ENCODE results near the gene INAFM2.

The INAFM2 gene

GRCh38 chr15:40365624-40366456 lies 42.3 kb downstream of the INAFM2 start:
- DNase-seq, result no peak

- DNase-seq, result no peak
Measured at GRCh38 chr15:40366457-40367370, 43.2 kb downstream of the INAFM2 start.

- DNase-seq, result no peak
Measured at GRCh38 chr15:40367371-40367685, 43.8 kb downstream of the INAFM2 start.

- peak; percentile 73 for DNase-seq
Measured at GRCh38 chr15:40367686-40368611, 44.5 kb downstream of the INAFM2 start.

- no peak for DNase-seq
Measured at GRCh38 chr15:40368719-40369473, 45.4 kb downstream of the INAFM2 start.

- no peak for DNase-seq
Measured at GRCh38 chr15:40369474-40369869, 46.0 kb downstream of the INAFM2 start.

GRCh38 chr15:40369971-40370370 lies 46.5 kb downstream of the INAFM2 start:
- DNase-seq, result no peak

GRCh38 chr15:40372981-40373380 lies 49.5 kb downstream of the INAFM2 start:
- DNase-seq, result no peak

Measured in amniotic stem cell (primary cell).